A673 (cell line): ENCODE results near the gene SAXO1. TPM values are rescaled to one million over a fixed set of nuclear protein-coding genes. Genes with fewer than 3 reads are reported as not detected.

Experiments
- BruUV-seq: library from RNA; stranded (reverse); fragments of 400-500 nt; replicated peaks from 2 replicates; lab custom pipeline; 2021; lab: Mats Ljungman, UMichigan
- CTCF ChIA-PET: fragments of 300-600 bp; sonication (Branson Sonifier 250); formaldehyde crosslinking; loops from one replicate; lab custom pipeline; 2022; ENCODE audit warnings: antibody characterized with exemption; lab: Charles Lee
- POLR2A ChIA-PET: fragments of 300-600 bp; sonication (Branson Sonifier 250); formaldehyde crosslinking; loops from one replicate; lab custom pipeline; 2022; ENCODE audit warnings: antibody characterized with exemption; ENCODE audit not compliant: low non-redundant PET; lab: Charles Lee
- DNase-seq: peaks from one replicate; pipeline ENCODE4 v3.0.0-alpha.2; 2015; ENCODE audit warnings: low spot score
- H3K27ac ChIP-seq: fragments of 200-600 bp; sonication (generic); 2 replicates; pipeline ENCODE4 v1.5.1; 2016; ENCODE audit warnings: mixed run types, low read depth, mild to moderate bottlenecking, mixed read lengths, antibody characterized with exemption, low read length; ENCODE audit not compliant: poor library complexity, severe bottlenecking
- H3K27me3 ChIP-seq: fragments of 200-600 bp; sonication (generic); replicated peaks from 2 replicates; pipeline ENCODE4 v1.6.1; 2017; ENCODE audit warnings: mixed run types, low read depth, mild to moderate bottlenecking, mixed read lengths, antibody characterized with exemption, low read length; ENCODE audit not compliant: insufficient read depth, poor library complexity
- H3K36me3 ChIP-seq: fragments of 200-600 bp; sonication (generic); 2 replicates; pipeline ENCODE4 v1.6.1; 2016; ENCODE audit warnings: mixed run types, mild to moderate bottlenecking, mixed read lengths, antibody characterized with exemption, low read length; ENCODE audit not compliant: insufficient read depth, poor library complexity, severe bottlenecking
- H3K4me1 ChIP-seq: fragments of 200-600 bp; sonication (generic); 2 replicates; pipeline ENCODE4 v1.6.1; 2017; ENCODE audit warnings: mixed run types, mild to moderate bottlenecking, mixed read lengths, antibody characterized with exemption, low read length; ENCODE audit not compliant: insufficient read depth, poor library complexity, severe bottlenecking
- H3K4me3 ChIP-seq: fragments of 200-600 bp; sonication (generic); 2 replicates; pipeline ENCODE4 v1.5.1; 2016; ENCODE audit warnings: low read depth, mixed run types, mild to moderate bottlenecking, mixed read lengths, low read length; ENCODE audit not compliant: poor library complexity, severe bottlenecking
- H3K9me3 ChIP-seq: fragments of 200-600 bp; sonication (generic); 2 replicates; pipeline ENCODE4 v1.6.1; 2016; ENCODE audit warnings: mixed run types, low read depth, mild to moderate bottlenecking, mixed read lengths, antibody characterized with exemption, low read length; ENCODE audit not compliant: poor library complexity, severe bottlenecking
- CTCF ChIP-seq: fragments of 300-800, 200-600 bp; sonication (generic); conservative IDR thresholded peaks from 2 replicates; pipeline ENCODE4 v1.5.1; 2017; ENCODE audit warnings: low read depth, mild to moderate bottlenecking, antibody characterized with exemption, low read length, moderate library complexity, mixed read lengths
- EZH2 ChIP-seq: fragments of 200-600 bp; sonication (generic); IDR thresholded peaks from 2 replicates; pipeline ENCODE4 v1.6.1; 2017; ENCODE audit warnings: borderline replicate concordance, low read depth, mild to moderate bottlenecking, mixed read lengths, antibody characterized with exemption, low read length; ENCODE audit not compliant: poor library complexity, severe bottlenecking
- intact Hi-C: fragments of 100-400 bp; cut with micrococcal nuclease; formaldehyde crosslinking; loops from one replicate; pipeline ENCODE4 v1.10.0; 2022; ENCODE audit not compliant: unreplicated experiment
- total RNA-seq: library from RNA; stranded (reverse); gene quantifications from 2 replicates; pipeline ENCODE4 v1.2.3, GENCODE V29; 2021

The SAXO1 gene
- total RNA-seq, 1 experiment from 2014 or later: not detected

GRCh38 chr9:18970393-18970792, 62.6 kb downstream of the SAXO1 start:
- no peak overlapping the region for H3K27ac ChIP-seq
- POLR2A ChIA-PET: no interaction called here
- H3K4me1 ChIP-seq: no peaks in the 10 kb centered on the region
- no peaks in the 10 kb centered on the region for H3K9me3 ChIP-seq
- no peak for DNase-seq
- H3K27me3 ChIP-seq: no peaks in the 10 kb centered on the region
- TF ChIP-seq EZH2: no peak
- TF ChIP-seq CTCF: no peak
- H3K36me3 ChIP-seq: no peaks in the 10 kb centered on the region
- CTCF ChIA-PET: no interaction called here
- no TSS peak for BruUV-seq
- intact Hi-C loops: no loop called here
- H3K4me3 ChIP-seq: no peak overlapping the region

- Histone ChIP-seq H3K4me1 (no peaks in the 10 kb centered on the region), H3K4me3 (no peak overlapping the region), H3K9me3 (no peaks in the 10 kb centered on the region), H3K27ac (no peak overlapping the region), H3K36me3 (no peaks in the 10 kb centered on the region), H3K27me3 (no peaks in the 10 kb centered on the region)
- no peak for DNase-seq
- CTCF ChIA-PET: no interaction called here
- intact Hi-C loops: no loop called here
- TF ChIP-seq CTCF (no peak), EZH2 (no peak)
- BruUV-seq: no TSS peak
- POLR2A ChIA-PET: no interaction called here
These were observed 63.9 kb downstream of the SAXO1 start for GRCh38 chr9:18969128-18969527.

GRCh38 chr9:18955626-18956025, 77.4 kb downstream of the SAXO1 start:
- CTCF ChIA-PET: interaction anchor here (0.7 kb wide), 1 partner anchor 93 kb away, joined by 7 read pairs; no protein-coding TSS in a partner anchor
- Histone ChIP-seq H3K36me3 (no peaks in the 10 kb centered on the region), H3K4me1 (no peaks in the 10 kb centered on the region), H3K27me3 (no peaks in the 10 kb centered on the region), H3K9me3 (no peaks in the 10 kb centered on the region), H3K4me3 (no peak overlapping the region), H3K27ac (no peak overlapping the region)
- DNase-seq: no peak
- POLR2A ChIA-PET: no interaction called here
- intact Hi-C loops: no loop called here
- BruUV-seq: no TSS peak
- no peak for TF ChIP-seq EZH2
- no peak for TF ChIP-seq CTCF
